HL-60 (cell line): ENCODE measurements around the gene PSENEN.

ENCODE experiments used
- GABPA ChIP-seq: IDR thresholded peaks from 2 replicates; pipeline ENCODE4 v1.6.1; 2012; ENCODE audit warnings: low read depth
- POLR2AphosphoS5 ChIP-seq: IDR thresholded peaks from 2 replicates; pipeline ENCODE4 v1.6.1; 2012; ENCODE audit warnings: low read depth
- TF ChIP-seq, protein P1 (sequence below): IDR thresholded peaks from one replicate; pipeline ENCODE4 v1.5.1; 2011; ENCODE audit warnings: low read length, control low read depth, inconsistent platforms; ENCODE audit not compliant: insufficient read depth
- TF ChIP-seq, protein P2 (sequence below): IDR thresholded peaks from 2 replicates; pipeline ENCODE4 v1.6.1; 2012; ENCODE audit warnings: low read depth; ENCODE audit not compliant: insufficient replicate concordance

DNA sequence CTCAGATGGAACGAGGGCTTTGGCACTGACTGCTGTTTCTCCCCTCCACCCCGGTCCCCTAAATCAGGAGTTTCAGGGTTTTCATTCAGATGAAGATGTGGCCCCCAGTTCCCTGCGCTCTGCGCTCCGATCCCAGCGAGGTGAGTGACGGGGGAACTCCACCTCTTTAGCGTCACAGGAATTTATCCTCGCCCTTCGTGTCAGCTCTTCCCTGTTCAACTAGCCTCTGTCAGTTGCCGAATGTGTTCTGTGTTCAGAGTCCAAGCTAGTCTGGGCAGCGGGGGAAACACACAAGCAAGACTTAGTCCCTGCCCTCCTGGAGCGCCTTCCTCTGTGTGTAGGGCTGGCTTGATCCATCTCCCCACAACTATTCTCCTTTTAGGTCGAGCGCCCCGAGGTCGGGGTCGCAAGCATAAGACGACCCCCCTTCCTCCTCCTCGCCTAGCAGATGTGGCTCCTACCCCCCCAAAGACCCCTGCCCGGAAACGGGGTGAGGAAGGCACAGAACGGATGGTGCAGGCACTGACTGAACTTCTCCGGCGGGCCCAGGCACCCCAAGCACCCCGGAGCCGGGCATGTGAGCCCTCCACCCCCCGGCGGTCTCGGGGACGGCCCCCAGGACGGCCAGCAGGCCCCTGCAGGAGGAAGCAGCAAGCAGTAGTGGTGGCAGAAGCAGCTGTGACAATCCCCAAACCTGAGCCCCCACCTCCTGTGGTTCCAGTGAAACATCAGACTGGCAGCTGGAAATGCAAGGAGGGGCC lies 25.9 kb upstream of the PSENEN start:
- TF ChIP-seq, protein P1, sequence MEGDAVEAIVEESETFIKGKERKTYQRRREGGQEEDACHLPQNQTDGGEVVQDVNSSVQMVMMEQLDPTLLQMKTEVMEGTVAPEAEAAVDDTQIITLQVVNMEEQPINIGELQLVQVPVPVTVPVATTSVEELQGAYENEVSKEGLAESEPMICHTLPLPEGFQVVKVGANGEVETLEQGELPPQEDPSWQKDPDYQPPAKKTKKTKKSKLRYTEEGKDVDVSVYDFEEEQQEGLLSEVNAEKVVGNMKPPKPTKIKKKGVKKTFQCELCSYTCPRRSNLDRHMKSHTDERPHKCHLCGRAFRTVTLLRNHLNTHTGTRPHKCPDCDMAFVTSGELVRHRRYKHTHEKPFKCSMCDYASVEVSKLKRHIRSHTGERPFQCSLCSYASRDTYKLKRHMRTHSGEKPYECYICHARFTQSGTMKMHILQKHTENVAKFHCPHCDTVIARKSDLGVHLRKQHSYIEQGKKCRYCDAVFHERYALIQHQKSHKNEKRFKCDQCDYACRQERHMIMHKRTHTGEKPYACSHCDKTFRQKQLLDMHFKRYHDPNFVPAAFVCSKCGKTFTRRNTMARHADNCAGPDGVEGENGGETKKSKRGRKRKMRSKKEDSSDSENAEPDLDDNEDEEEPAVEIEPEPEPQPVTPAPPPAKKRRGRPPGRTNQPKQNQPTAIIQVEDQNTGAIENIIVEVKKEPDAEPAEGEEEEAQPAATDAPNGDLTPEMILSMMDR = no peak
- TF ChIP-seq, protein P2, sequence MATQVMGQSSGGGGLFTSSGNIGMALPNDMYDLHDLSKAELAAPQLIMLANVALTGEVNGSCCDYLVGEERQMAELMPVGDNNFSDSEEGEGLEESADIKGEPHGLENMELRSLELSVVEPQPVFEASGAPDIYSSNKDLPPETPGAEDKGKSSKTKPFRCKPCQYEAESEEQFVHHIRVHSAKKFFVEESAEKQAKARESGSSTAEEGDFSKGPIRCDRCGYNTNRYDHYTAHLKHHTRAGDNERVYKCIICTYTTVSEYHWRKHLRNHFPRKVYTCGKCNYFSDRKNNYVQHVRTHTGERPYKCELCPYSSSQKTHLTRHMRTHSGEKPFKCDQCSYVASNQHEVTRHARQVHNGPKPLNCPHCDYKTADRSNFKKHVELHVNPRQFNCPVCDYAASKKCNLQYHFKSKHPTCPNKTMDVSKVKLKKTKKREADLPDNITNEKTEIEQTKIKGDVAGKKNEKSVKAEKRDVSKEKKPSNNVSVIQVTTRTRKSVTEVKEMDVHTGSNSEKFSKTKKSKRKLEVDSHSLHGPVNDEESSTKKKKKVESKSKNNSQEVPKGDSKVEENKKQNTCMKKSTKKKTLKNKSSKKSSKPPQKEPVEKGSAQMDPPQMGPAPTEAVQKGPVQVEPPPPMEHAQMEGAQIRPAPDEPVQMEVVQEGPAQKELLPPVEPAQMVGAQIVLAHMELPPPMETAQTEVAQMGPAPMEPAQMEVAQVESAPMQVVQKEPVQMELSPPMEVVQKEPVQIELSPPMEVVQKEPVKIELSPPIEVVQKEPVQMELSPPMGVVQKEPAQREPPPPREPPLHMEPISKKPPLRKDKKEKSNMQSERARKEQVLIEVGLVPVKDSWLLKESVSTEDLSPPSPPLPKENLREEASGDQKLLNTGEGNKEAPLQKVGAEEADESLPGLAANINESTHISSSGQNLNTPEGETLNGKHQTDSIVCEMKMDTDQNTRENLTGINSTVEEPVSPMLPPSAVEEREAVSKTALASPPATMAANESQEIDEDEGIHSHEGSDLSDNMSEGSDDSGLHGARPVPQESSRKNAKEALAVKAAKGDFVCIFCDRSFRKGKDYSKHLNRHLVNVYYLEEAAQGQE = no peak
- no peak for TF ChIP-seq GABPA
- no peak for TF ChIP-seq POLR2AphosphoS5
